HepG2 (cell line): ENCODE results near the gene KDM4B.

Experiments used
- ADNP ChIP-seq: sonication (generic); formaldehyde crosslinking; IDR thresholded peaks from 2 replicates; pipeline ENCODE4 v1.4.0; 2020; ENCODE audit warnings: missing genetic modification reagents
- CEBPZ ChIP-seq: IDR thresholded peaks from 2 replicates; pipeline ENCODE4 v1.6.1; 2012; ENCODE audit warnings: low read length, improper control_type of control experiment
- CHD2 ChIP-seq: IDR thresholded peaks from 2 replicates; pipeline ENCODE4 v1.6.1; 2011; ENCODE audit warnings: low read depth, low read length, improper control_type of control experiment
- CREM ChIP-seq, 2 experiments: sonication (generic) in 1 of 2; formaldehyde crosslinking in 1 of 2; IDR thresholded peaks; 2 replicates each; pipeline versions ENCODE4 v1.4.0 to v1.6.1; 2016 to 2020; ENCODE audit warnings: antibody characterized with exemption in 1 of 2, mild to moderate bottlenecking in 1 of 2, missing genetic modification reagents in 1 of 2
- CTCF ChIP-seq: sonication (generic); formaldehyde crosslinking; IDR thresholded peaks from 2 replicates; pipeline ENCODE4 v1.5.0; 2020; ENCODE audit warnings: mild to moderate bottlenecking, missing genetic modification reagents, moderate library complexity
- DMAP1 ChIP-seq: IDR thresholded peaks from 2 replicates; pipeline ENCODE4 v1.6.1; 2016
- ISL2 ChIP-seq: sonication (generic); formaldehyde crosslinking; IDR thresholded peaks from 2 replicates; pipeline ENCODE4 v1.5.0; 2020; ENCODE audit warnings: missing genetic modification reagents
- NFYB ChIP-seq: sonication (generic); formaldehyde crosslinking; IDR thresholded peaks from 2 replicates; pipeline ENCODE4 v1.4.0; 2020; ENCODE audit warnings: missing genetic modification reagents
- NR2C2 ChIP-seq: sonication (generic); formaldehyde crosslinking; IDR thresholded peaks from 2 replicates; pipeline ENCODE4 v1.4.0; 2020; ENCODE audit warnings: missing genetic modification reagents, mild to moderate bottlenecking, moderate library complexity, borderline replicate concordance
- NR3C1 ChIP-seq: sonication (generic); formaldehyde crosslinking; IDR thresholded peaks from 2 replicates; pipeline ENCODE4 v1.4.0; 2020; ENCODE audit warnings: missing genetic modification reagents
- TRIM22 ChIP-seq: fragments of 450-650 bp; IDR thresholded peaks from 2 replicates; pipeline ENCODE4 v1.6.1; 2017
- ZNF34 ChIP-seq: sonication (generic); formaldehyde crosslinking; IDR thresholded peaks from 2 replicates; pipeline ENCODE4 v1.4.0; 2020; ENCODE audit warnings: mild to moderate bottlenecking, missing genetic modification reagents, borderline replicate concordance
- ZNF414 ChIP-seq: sonication (generic); formaldehyde crosslinking; IDR thresholded peaks from 2 replicates; pipeline ENCODE4 v1.5.0; 2020; ENCODE audit warnings: missing genetic modification reagents
- ZNF891 ChIP-seq: sonication (generic); formaldehyde crosslinking; IDR thresholded peaks from 2 replicates; pipeline ENCODE4 v1.5.0; 2020; ENCODE audit warnings: mild to moderate bottlenecking, missing genetic modification reagents

GRCh38 chr19:5006201-5006600 lies 37.3 kb downstream of the KDM4B start:
- TF ChIP-seq NR3C1 (CRISPR knock-in tag), result no peak
- no peak for TF ChIP-seq ZNF34 (CRISPR knock-in tag)
- no peak for TF ChIP-seq CTCF (CRISPR knock-in tag)
- no peak for TF ChIP-seq NR2C2 (CRISPR knock-in tag)
- TF ChIP-seq NFYB (CRISPR knock-in tag), result no peak
- TF ChIP-seq ISL2 (CRISPR knock-in tag), result no peak
- no peak for TF ChIP-seq CREM (IDR thresholded peaks at IDR 0.05)
- no peak for TF ChIP-seq CREM (CRISPR knock-in tag; IDR thresholded peaks at IDR 0.05)
- no peak for TF ChIP-seq DMAP1
- TF ChIP-seq CHD2, result no peak
- TF ChIP-seq ZNF891, result no peak
- no peak for TF ChIP-seq ADNP (CRISPR knock-in tag)
- no peak for TF ChIP-seq TRIM22
- no peak for TF ChIP-seq CEBPZ
- no peak for TF ChIP-seq ZNF414 (CRISPR knock-in tag)
